ENCODE data around the gene GRIP1.

The GRIP1 gene

DNA sequence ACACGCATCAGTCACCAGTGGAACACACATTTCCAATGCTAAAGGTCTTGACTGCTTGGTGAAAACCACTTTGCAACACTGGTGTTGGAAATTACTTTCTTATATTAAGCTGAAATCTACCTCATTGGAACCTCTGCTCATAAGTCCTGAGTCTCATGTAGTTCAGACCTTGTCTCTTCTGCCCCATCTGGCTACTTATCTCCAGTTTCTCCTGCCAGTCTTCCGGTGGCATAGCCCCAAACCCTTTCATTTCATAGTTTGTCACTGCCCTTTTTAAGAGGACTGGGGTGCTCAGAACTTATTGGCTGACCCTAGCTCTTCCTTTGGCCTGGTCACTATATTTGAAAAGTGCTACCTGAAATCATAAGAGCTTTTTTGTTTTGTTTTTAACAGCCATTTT, 332.9 kb downstream of the GRIP1 start:
- H3K4me1 ChIP-seq (ENCODE audit: insufficient read depth, low read length): no peaks in the 10 kb centered on the region
- H3K9me3 ChIP-seq (ENCODE audit: control insufficient read depth, insufficient read depth, low read length): peaks cover 12% of the 10 kb centered on the region
- no peak overlapping the region for H3K9ac ChIP-seq (ENCODE audit: low read depth, low read length)
- H3K36me3 ChIP-seq (ENCODE audit: insufficient read depth, low read length): no peaks in the 10 kb centered on the region

DNA sequence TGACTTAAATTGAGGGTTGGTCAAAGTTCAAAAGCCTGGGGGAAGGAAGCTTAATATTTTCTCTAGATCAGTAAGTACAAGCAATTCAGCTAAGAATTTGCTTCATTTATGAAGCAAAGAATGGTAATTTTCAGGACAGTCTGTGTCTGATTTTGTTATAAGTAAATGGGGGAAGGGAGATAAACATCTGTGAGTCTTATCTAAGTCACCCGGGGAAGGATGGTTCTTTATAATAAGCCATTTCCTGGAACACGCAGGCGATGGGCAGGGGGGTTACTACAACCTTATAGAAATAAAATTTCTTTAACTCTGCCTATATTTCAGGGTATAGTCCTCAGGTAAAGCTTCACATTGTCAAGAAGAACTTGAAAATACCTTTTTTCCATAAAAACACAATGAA, 333.7 kb downstream of the GRIP1 start:
- no peaks in the 10 kb centered on the region for H3K4me1 ChIP-seq (ENCODE audit: insufficient read depth, low read length)
- H3K9ac ChIP-seq (ENCODE audit: low read depth, low read length): no peak overlapping the region
- H3K36me3 ChIP-seq (ENCODE audit: insufficient read depth, low read length): no peaks in the 10 kb centered on the region
- H3K9me3 ChIP-seq (ENCODE audit: control insufficient read depth, insufficient read depth, low read length): peaks cover 12% of the 10 kb centered on the region

DNA sequence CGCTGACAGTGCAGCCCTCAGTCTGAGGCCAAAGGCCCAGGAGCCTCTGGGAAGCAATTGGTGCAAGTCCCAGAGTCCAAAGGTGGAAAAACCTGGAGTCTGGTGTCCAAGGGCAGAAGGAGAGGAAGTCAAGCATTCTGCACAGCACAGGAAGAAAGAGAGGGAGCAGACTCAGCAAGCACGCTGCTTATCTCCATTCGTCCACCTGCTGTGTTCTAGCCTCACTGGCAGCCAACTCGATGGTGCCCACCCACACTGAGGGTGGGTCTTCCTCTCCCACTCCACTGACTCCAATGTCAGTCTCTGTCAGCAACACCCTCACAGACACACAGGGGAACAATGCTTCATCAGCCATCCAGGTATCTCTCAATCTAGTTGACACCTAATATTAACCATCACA, 337.8 kb downstream of the GRIP1 start:
- no peak overlapping the region for H3K9ac ChIP-seq (ENCODE audit: low read depth, low read length)
- no peaks in the 10 kb centered on the region for H3K4me1 ChIP-seq (ENCODE audit: insufficient read depth, low read length)
- H3K36me3 ChIP-seq (ENCODE audit: insufficient read depth, low read length): no peaks in the 10 kb centered on the region; the same call in 1 of the 2 replicates
- H3K9me3 ChIP-seq (ENCODE audit: control insufficient read depth, insufficient read depth, low read length): peaks cover 14% of the 10 kb centered on the region

DNA sequence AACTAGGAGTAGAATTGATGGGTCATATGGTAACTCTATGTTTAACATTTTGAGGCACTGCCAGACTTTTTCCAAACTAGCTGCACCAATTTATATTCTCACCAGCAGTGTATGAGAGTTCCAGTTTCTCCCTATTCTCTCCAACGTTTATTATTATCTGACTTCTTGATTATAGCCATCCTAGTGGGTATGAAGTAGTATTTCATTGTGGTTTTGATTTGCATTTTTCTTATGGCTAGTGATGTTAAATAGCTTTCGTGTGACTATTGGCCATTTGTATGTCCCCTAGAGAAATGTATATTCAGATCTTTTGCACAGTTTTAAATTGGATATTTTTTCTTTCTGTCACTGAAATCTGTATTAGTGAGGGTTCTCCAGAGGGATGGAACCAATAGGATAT, 338.7 kb downstream of the GRIP1 start:
- Histone ChIP-seq H3K4me1 (ENCODE audit: insufficient read depth, low read length) (no peaks in the 10 kb centered on the region), H3K36me3 (ENCODE audit: insufficient read depth, low read length) (no peaks in the 10 kb centered on the region; the same call in 1 of the 2 replicates), H3K9ac (ENCODE audit: low read depth, low read length) (no peak overlapping the region), H3K9me3 (ENCODE audit: control insufficient read depth, insufficient read depth, low read length) (peaks cover 14% of the 10 kb centered on the region)

DNA sequence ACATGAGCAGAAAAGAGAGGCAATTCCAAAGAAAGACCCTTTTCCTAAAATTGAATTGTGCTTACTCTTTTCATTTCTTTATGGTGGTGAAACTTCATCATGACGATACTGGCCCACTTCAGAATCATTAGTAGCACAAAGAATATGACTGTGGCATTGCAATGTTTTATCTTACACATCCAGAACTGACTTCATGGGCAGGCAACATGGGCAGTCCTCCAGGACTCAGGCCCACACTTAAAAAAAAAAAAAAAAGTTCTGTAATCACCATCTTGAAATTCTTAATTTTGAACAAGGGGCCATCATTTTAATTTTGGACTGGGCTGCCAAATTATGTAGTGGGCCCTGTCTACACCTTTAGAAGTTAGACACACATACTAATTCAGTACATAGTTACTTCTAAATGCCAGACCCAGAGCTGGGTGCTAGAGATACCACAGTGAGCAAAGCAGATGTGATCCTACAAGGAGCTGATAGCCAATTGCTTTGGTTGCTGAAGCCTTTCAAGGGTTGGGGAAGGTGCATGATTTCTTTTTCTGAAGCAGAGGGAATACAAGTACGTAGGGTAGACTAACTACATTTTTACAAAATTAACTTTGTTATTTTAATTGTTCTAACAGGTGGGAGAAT, 341.4 kb downstream of the GRIP1 start:
- Histone ChIP-seq H3K9ac (ENCODE audit: low read depth, low read length) (no peak overlapping the region), H3K9me3 (ENCODE audit: control insufficient read depth, insufficient read depth, low read length) (peaks cover 14% of the 10 kb centered on the region)

DNA sequence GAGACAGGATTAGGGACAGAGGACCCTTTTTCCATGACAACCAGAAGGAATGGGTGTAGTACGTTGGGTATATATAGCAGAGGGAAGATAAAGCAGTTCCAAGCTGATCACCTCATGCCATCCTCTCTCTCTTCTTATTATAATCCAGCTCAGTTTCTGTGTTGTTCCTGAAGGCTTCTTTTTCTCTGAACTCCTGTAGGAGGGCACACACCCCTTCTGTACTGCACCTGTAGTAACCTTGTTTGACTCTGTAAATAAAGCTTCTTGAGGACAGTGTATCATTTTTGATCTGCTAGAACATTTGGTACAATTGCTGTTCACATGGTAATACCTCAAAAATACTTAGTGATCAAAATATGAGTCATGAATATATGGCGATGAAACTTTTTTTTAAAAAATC, 343.1 kb downstream of the GRIP1 start:
- no peaks in the 10 kb centered on the region; the same call in none of the 2 replicates for H3K36me3 ChIP-seq (ENCODE audit: insufficient read depth, low read length)
- H3K9ac ChIP-seq (ENCODE audit: low read depth, low read length): no peak overlapping the region
- 0 out of 2 replicates have a peak, but pooled peaks cover 2% of the 10 kb centered on the region for H3K9me3 ChIP-seq (ENCODE audit: control insufficient read depth, insufficient read depth, low read length)
- H3K4me1 ChIP-seq (ENCODE audit: insufficient read depth, low read length): no peaks in the 10 kb centered on the region

More for the DNA sequence above, 341.4 kb downstream of the GRIP1 start:
- no peaks in the 10 kb centered on the region for H3K4me1 ChIP-seq (ENCODE audit: insufficient read depth, low read length)
- H3K36me3 ChIP-seq (ENCODE audit: insufficient read depth, low read length): no peaks in the 10 kb centered on the region; the same call in 1 of the 2 replicates

DNA sequence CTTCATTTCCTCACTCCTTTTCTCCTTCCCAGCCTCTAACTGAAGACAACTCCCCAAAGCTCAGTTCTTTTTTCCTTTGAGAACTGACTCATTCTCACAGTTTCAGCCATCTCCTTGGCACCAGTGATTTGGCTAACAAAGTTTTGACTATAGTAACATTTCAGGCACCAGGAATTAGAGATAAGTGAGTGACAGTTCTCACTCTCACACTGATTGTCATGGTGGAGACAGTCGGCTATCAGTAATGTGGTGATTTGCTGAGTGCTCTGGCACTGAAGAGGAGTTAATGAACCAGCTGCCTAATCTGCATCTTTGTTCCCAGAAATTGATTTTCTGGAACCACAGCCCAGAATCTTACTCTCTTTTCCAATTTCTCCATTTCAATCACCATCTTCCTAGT, 347.1 kb downstream of the GRIP1 start:
- Histone ChIP-seq H3K9me3 (ENCODE audit: control insufficient read depth, insufficient read depth, low read length) (no peaks in the 10 kb centered on the region), H3K4me1 (ENCODE audit: insufficient read depth, low read length) (no peaks in the 10 kb centered on the region), H3K36me3 (ENCODE audit: insufficient read depth, low read length) (no peaks in the 10 kb centered on the region; the same call in 1 of the 2 replicates), H3K9ac (ENCODE audit: low read depth, low read length) (no peak overlapping the region)

DNA sequence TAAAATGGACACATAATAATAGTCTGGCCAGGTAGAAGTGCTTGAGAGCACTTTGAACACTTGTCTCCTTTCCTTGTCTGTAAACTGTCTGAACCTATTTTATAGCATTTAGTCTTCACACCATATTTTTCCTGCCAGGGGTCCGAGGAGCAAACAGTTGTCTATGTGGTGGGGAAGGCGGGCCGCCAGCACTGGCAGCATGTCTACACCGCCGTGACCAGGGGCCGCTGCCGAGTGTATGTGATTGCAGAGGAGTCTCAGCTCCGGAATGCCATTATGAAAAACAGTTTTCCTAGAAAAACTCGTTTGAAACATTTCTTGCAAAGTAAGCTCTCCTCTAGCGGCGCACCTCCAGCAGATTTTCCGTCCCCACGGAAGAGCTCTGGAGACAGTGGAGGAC, 347.9 kb downstream of the GRIP1 start:
- Histone ChIP-seq H3K9me3 (ENCODE audit: control insufficient read depth, insufficient read depth, low read length) (no peaks in the 10 kb centered on the region), H3K9ac (ENCODE audit: low read depth, low read length) (no peak overlapping the region), H3K36me3 (ENCODE audit: insufficient read depth, low read length) (no peaks in the 10 kb centered on the region; the same call in 1 of the 2 replicates), H3K4me1 (ENCODE audit: insufficient read depth, low read length) (no peaks in the 10 kb centered on the region)

DNA sequence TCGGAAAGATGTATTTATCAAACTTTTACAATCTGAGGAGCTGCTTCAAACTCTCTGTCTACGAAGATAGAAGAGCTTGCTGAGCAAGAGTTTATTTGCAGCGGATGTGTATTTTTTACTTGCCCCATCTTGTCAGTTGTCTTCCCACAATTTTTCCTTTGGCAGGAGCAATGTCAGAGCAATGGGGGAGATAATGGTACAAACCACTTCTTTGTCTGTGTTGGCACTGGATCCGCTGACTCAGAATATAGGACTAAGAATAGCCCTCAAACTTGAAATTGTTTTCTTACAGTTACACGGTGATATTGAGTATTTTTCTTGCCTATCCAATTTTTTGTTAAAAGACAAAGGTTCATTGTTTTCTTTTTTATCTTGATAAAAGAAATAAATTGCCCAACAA, 348.9 kb downstream of the GRIP1 start:
- Histone ChIP-seq H3K36me3 (ENCODE audit: insufficient read depth, low read length) (peaks cover 3% of the 10 kb centered on the region; the same call in 1 of the 2 replicates), H3K4me1 (ENCODE audit: insufficient read depth, low read length) (no peaks in the 10 kb centered on the region), H3K9ac (ENCODE audit: low read depth, low read length) (no peak overlapping the region), H3K9me3 (ENCODE audit: control insufficient read depth, insufficient read depth, low read length) (no peaks in the 10 kb centered on the region)

DNA sequence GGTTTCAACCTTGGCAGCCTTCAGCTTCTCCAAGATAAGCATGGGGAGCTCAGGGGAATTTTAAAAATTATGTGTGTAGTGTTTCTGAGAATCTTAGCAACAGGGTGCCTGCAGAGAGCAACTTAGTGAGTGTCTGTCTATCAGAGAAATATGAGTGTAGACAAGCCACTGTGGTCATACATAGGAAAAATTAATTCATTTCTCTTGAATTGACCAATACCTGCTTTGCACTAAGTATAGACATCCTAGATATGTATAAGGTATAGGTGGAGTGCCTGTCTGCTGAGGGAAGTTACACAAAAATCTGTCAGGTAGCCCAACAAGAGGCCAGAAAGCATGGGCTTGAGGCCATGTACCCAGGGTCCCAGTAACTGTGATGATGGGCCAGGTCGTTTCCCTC, 355.9 kb downstream of the GRIP1 start:
- Histone ChIP-seq H3K9ac (ENCODE audit: low read depth, low read length) (no peak overlapping the region), H3K9me3 (ENCODE audit: control insufficient read depth, insufficient read depth, low read length) (no peaks in the 10 kb centered on the region), H3K4me1 (ENCODE audit: insufficient read depth, low read length) (no peaks in the 10 kb centered on the region), H3K36me3 (ENCODE audit: insufficient read depth, low read length) (0 out of 2 replicates have a peak, but pooled peaks cover 3% of the 10 kb centered on the region)

DNA sequence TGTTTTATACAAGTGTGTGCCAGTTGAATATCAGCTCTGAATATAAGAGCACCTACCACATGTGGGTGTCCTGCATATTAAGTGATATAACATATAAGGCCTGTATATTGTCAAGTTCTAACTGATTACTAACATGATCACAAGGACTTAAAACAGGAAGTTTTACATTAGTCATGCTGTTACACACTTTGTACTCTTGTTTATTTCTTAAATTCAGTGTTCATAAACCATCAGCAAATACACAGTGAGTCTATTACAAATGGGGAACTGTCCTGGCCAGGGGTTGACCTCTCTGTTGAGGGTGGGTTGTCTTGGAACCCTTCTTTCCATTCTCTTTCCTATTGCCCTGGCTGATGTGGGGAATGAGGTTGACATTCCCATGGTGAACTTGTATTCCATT, 357.4 kb downstream of the GRIP1 start:
- Histone ChIP-seq H3K4me1 (ENCODE audit: insufficient read depth, low read length) (no peaks in the 10 kb centered on the region), H3K9ac (ENCODE audit: low read depth, low read length) (no peak overlapping the region), H3K36me3 (ENCODE audit: insufficient read depth, low read length) (0 out of 2 replicates have a peak, but pooled peaks cover 3% of the 10 kb centered on the region), H3K9me3 (ENCODE audit: control insufficient read depth, insufficient read depth, low read length) (no peaks in the 10 kb centered on the region)

DNA sequence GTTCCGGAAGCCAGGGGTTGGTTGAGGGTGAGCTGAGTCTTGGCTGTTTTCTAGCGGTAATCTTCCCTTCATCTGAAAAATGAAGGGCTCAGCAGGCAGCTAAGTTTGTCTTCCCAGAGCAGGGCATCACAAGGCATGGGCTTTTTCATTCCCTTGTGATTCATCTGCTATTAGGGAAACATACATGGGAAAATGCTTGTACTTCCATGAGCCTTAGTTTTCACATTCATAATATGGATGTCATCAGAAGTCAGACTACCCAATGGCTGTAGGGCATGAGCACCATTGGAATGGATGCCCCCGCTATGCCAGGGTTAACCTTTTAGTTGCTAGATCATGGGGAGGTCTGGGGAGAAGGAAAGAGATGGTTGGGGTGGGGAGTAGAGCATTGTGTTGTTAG, 357.9 kb downstream of the GRIP1 start:
- H3K9ac ChIP-seq (ENCODE audit: low read depth, low read length): no peak overlapping the region
- H3K9me3 ChIP-seq (ENCODE audit: control insufficient read depth, insufficient read depth, low read length): no peaks in the 10 kb centered on the region
- 0 out of 2 replicates have a peak, but pooled peaks cover 3% of the 10 kb centered on the region for H3K36me3 ChIP-seq (ENCODE audit: insufficient read depth, low read length)
- H3K4me1 ChIP-seq (ENCODE audit: insufficient read depth, low read length): no peaks in the 10 kb centered on the region

DNA sequence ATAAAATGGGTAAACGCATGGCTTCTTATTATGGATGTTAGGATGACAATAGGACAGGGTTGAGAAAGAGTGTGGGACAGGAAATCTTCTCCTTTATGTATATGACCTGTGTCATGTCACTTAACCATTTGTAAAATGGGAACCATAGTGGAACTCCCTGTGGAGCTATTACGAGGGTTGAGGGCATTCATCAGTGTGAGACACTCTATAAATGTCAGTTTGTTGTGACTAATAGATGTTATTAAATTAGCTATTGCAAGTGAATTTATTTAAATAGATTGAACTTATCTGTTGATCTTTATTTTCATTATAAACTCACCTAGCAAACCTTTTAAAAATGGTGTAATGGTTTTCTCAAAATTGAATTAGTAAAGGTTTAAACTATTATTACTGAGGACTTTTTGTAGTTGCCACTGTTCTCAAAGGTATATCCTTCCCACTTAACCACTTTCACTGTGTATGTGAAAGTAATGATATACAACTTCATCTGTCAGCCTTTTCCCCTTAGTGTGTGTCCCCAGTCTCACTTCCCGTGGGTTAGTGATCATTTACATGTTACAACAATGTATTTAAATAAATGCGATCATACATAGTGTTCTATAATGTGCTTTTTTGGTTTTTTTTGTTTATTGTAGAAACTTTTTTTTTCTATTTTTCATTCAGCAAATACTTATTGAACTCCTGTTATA, 359.5 kb downstream of the GRIP1 start:
- no peaks in the 10 kb centered on the region for H3K36me3 ChIP-seq (ENCODE audit: insufficient read depth, low read length)
- no peaks in the 10 kb centered on the region for H3K9me3 ChIP-seq (ENCODE audit: control insufficient read depth, insufficient read depth, low read length)
- H3K4me1 ChIP-seq (ENCODE audit: insufficient read depth, low read length): no peaks in the 10 kb centered on the region
- H3K9ac ChIP-seq (ENCODE audit: low read depth, low read length): no peak overlapping the region

DNA sequence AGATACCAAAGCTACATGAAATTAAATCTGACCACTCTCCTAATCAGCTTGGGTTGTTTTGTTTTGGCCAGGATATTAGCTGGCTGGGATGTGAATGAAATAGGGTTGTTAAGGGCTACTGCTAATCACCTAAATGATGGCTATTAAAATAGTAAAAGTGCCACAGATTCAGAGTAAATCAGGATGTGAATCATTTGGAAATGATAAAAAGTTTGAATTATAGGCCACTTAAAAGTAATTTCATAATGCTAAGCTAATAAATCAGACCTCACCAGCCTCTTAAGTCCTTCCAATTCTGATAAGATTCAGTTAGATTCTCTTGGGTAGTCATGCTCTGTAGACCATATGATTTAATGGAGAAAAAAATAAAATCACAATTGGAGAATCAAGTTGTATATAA, 364.6 kb downstream of the GRIP1 start:
- Histone ChIP-seq H3K9ac (ENCODE audit: low read depth, low read length) (no peak overlapping the region), H3K36me3 (ENCODE audit: insufficient read depth, low read length) (peaks cover 4% of the 10 kb centered on the region; the same call in 1 of the 2 replicates), H3K4me1 (ENCODE audit: insufficient read depth, low read length) (no peaks in the 10 kb centered on the region), H3K9me3 (ENCODE audit: control insufficient read depth, insufficient read depth, low read length) (no peaks in the 10 kb centered on the region)

DNA sequence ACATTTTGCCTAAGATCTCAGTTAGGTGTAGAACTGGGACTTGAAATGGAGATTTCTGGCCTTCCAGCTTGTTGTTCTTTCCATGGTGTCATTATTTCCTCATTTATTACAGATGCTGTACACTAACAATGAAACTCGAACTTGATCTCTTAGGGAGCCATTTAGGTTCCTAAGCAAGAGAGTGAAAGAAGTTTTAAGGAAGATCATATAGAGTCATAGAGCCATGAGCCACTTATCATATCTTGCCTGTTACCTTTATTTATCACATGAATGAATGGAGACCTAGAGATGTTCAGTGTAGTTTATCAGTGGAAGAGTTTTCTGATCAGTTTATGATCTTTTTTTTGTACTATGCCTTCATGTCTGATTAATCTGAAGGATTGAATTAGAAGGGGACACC, 366.7 kb downstream of the GRIP1 start:
- H3K4me1 ChIP-seq (ENCODE audit: insufficient read depth, low read length): no peaks in the 10 kb centered on the region
- no peaks in the 10 kb centered on the region for H3K9me3 ChIP-seq (ENCODE audit: control insufficient read depth, insufficient read depth, low read length)
- H3K9ac ChIP-seq (ENCODE audit: low read depth, low read length): no peak overlapping the region
- peaks cover 4% of the 10 kb centered on the region; the same call in 1 of the 2 replicates for H3K36me3 ChIP-seq (ENCODE audit: insufficient read depth, low read length)
